IMR-90 (cell line): ENCODE measurements around the gene AFMID. TPM values are rescaled to one million over a fixed set of nuclear protein-coding genes. Genes with fewer than 3 reads are reported as not detected.

Experiments
- ATAC-seq: fragments of 200-7000 bp; cut with Tn5 transposase; 2 replicates; pipeline ENCODE4 v1.9.1; 2020; ENCODE audit warnings: low read depth, mild to moderate bottlenecking, moderate library complexity
- BruUV-seq: library from RNA; stranded (reverse); fragments of 400-500 nt; replicated peaks from 2 replicates; lab custom pipeline; 2021; lab: Mats Ljungman, UMichigan
- CTCF ChIA-PET: fragments of 300-600 bp; formaldehyde crosslinking; extraction: SDS; loops from one replicate; lab custom pipeline; 2021; ENCODE audit warnings: antibody characterized with exemption; lab: Yijun Ruan, JAX
- POLR2A ChIA-PET: fragments of 300-600 bp; sonication (Branson Sonifier 250); formaldehyde crosslinking; loops from one replicate; lab custom pipeline; 2022; ENCODE audit warnings: antibody characterized with exemption; ENCODE audit not compliant: unreplicated experiment; lab: Charles Lee
- DNase-seq: peaks from one replicate; pipeline ENCODE4 v3.0.0; 2013
- H2AFZ ChIP-seq: replicated peaks from 2 replicates; pipeline ENCODE3; 2013; ENCODE audit warnings: low read length, mild to moderate bottlenecking; ENCODE audit not compliant: poor library complexity
- H2AK5ac ChIP-seq: 2 replicates; pipeline ENCODE4 v1.6.1; 2013; ENCODE audit warnings: low read depth, low read length, inconsistent platforms
- H2AK9ac ChIP-seq: replicated peaks from 2 replicates; pipeline ENCODE3; 2013; ENCODE audit warnings: mild to moderate bottlenecking, low read depth, low read length, moderate library complexity; ENCODE audit not compliant: poor library complexity
- H2BK120ac ChIP-seq: 2 replicates; pipeline ENCODE4 v1.6.1; 2013; ENCODE audit warnings: low read depth, low read length, inconsistent platforms
- H2BK15ac ChIP-seq: 3 replicates; pipeline ENCODE4 v1.6.1; 2013; ENCODE audit warnings: low read depth, low read length, inconsistent platforms
- H2BK20ac ChIP-seq: 2 replicates; pipeline ENCODE4 v1.6.1; 2013; ENCODE audit warnings: low read depth, mild to moderate bottlenecking, inconsistent platforms, low read length, moderate library complexity
- H2BK5ac ChIP-seq: 2 replicates; pipeline ENCODE4 v1.6.1; 2013; ENCODE audit warnings: mild to moderate bottlenecking, low read depth, low read length, inconsistent platforms; ENCODE audit not compliant: poor library complexity, severe bottlenecking
- H3K14ac ChIP-seq: replicated peaks from 2 replicates; pipeline ENCODE4 v1.6.1; 2013; ENCODE audit warnings: low read depth, low read length, inconsistent platforms
- H3K18ac ChIP-seq: 2 replicates; pipeline ENCODE4 v1.6.1; 2013; ENCODE audit warnings: low read depth, low read length, control low read depth
- H3K23ac ChIP-seq: 2 replicates; pipeline ENCODE4 v1.6.1; 2013; ENCODE audit warnings: low read depth, low read length, inconsistent platforms
- H3K27ac ChIP-seq: 2 replicates; pipeline ENCODE4 v1.5.1; 2013; ENCODE audit warnings: mild to moderate bottlenecking, control low read depth, low read length; ENCODE audit not compliant: insufficient read depth
- H3K27me3 ChIP-seq: 2 replicates; pipeline ENCODE4 v1.6.1; 2013; ENCODE audit warnings: low read length; ENCODE audit not compliant: control insufficient read depth, insufficient read depth
- H3K36me3 ChIP-seq: 2 replicates; pipeline ENCODE4 v1.6.1; 2013; ENCODE audit warnings: low read length, mixed read lengths; ENCODE audit not compliant: control insufficient read depth, insufficient read depth
- H3K4ac ChIP-seq: 2 replicates; pipeline ENCODE4 v1.6.1; 2013; ENCODE audit warnings: low read depth, low read length, inconsistent platforms
- H3K4me1 ChIP-seq: 2 replicates; pipeline ENCODE4 v1.6.1; 2013; ENCODE audit warnings: low read length, mixed read lengths; ENCODE audit not compliant: control insufficient read depth, insufficient read depth
- H3K4me2 ChIP-seq: 2 replicates; pipeline ENCODE4 v1.6.1; 2013; ENCODE audit warnings: low read depth, mild to moderate bottlenecking, control low read depth, low read length, moderate library complexity
- H3K4me3 ChIP-seq: 2 replicates; pipeline ENCODE4 v1.5.1; 2013; ENCODE audit warnings: low read depth, mild to moderate bottlenecking, control low read depth, low read length, moderate library complexity; ENCODE audit not compliant: insufficient read depth
- H3K56ac ChIP-seq: 2 replicates; pipeline ENCODE4 v1.6.1; 2013; ENCODE audit warnings: low read length, inconsistent platforms; ENCODE audit not compliant: insufficient read depth; ENCODE audit errors: extremely low read depth
- H3K79me1 ChIP-seq, 2 experiments: 2 replicates each; pipeline ENCODE4 v1.6.1; 2013; ENCODE audit warnings: low read length in 2 of 2, inconsistent platforms in 1 of 2, low read depth in 1 of 2
- H3K9ac ChIP-seq: 2 replicates; pipeline ENCODE4 v1.6.1; 2013; ENCODE audit warnings: low read depth, low read length, control low read depth
- H3K9me1 ChIP-seq: 2 replicates; pipeline ENCODE4 v1.6.1; 2013; ENCODE audit warnings: low read length, inconsistent platforms; ENCODE audit not compliant: insufficient read depth
- H3K9me3 ChIP-seq: 2 replicates; pipeline ENCODE4 v1.6.1; 2013; ENCODE audit warnings: low read length; ENCODE audit not compliant: control insufficient read depth, insufficient read depth
- H4K20me1 ChIP-seq: 2 replicates; pipeline ENCODE4 v1.6.1; 2013; ENCODE audit warnings: low read length, inconsistent platforms; ENCODE audit not compliant: insufficient read depth
- H4K5ac ChIP-seq: 2 replicates; pipeline ENCODE4 v1.6.1; 2013; ENCODE audit warnings: mild to moderate bottlenecking, low read depth, low read length, control low read depth
- H4K8ac ChIP-seq, 2 experiments: 2 replicates each; pipeline ENCODE4 v1.6.1; 2013; ENCODE audit warnings: low read depth in 2 of 2, low read length in 2 of 2, control low read depth in 1 of 2, inconsistent platforms in 1 of 2
- H4K91ac ChIP-seq: 2 replicates; pipeline ENCODE4 v1.6.1; 2013; ENCODE audit warnings: low read depth, low read length, inconsistent platforms; ENCODE audit not compliant: insufficient read depth
- BHLHE40 ChIP-seq: fragments of 150-350 bp; IDR thresholded peaks from 2 replicates; pipeline ENCODE4 v1.6.1; 2016; ENCODE audit warnings: mild to moderate bottlenecking, low read depth, low read length
- CHD1 ChIP-seq: IDR thresholded peaks from 2 replicates; pipeline ENCODE4 v1.6.1; 2012; ENCODE audit warnings: low read depth, low read length, improper control_type of control experiment
- CTCF ChIP-seq: conservative IDR thresholded peaks from 2 replicates; pipeline ENCODE4 v1.5.1; 2012; ENCODE audit warnings: mild to moderate bottlenecking, low read depth, low read length, improper control_type of control experiment
- ELK1 ChIP-seq: fragments of 150-350 bp; IDR thresholded peaks from 2 replicates; pipeline ENCODE4 v1.6.1; 2016; ENCODE audit warnings: low read depth, mild to moderate bottlenecking, low read length, moderate library complexity, borderline replicate concordance
- FOS ChIP-seq: fragments of 150-350 bp; IDR thresholded peaks from 2 replicates; pipeline ENCODE4 v1.6.1; 2016; ENCODE audit warnings: low read depth, low read length
- MAFK ChIP-seq: IDR thresholded peaks from 2 replicates; pipeline ENCODE4 v1.6.1; 2012; ENCODE audit warnings: low read depth, low read length, improper control_type of control experiment
- MAZ ChIP-seq: IDR thresholded peaks from 2 replicates; pipeline ENCODE4 v1.6.1; 2012; ENCODE audit warnings: low read depth, mild to moderate bottlenecking, low read length, improper control_type of control experiment, moderate library complexity, borderline replicate concordance
- MXI1 ChIP-seq: IDR thresholded peaks from 2 replicates; pipeline ENCODE4 v1.6.1; 2012; ENCODE audit warnings: low read depth, mild to moderate bottlenecking, low read length, moderate library complexity, borderline replicate concordance
- POLR2A ChIP-seq: IDR thresholded peaks from 2 replicates; pipeline ENCODE4 v1.6.1; 2012; ENCODE audit warnings: mild to moderate bottlenecking, low read depth, low read length
- RAD21 ChIP-seq: IDR thresholded peaks from 2 replicates; pipeline ENCODE4 v1.6.1; 2012; ENCODE audit warnings: low read length, improper control_type of control experiment
- RCOR1 ChIP-seq: IDR thresholded peaks from 2 replicates; pipeline ENCODE4 v1.6.1; 2012; ENCODE audit warnings: mild to moderate bottlenecking, low read length, improper control_type of control experiment; ENCODE audit not compliant: insufficient replicate concordance
- RFX5 ChIP-seq: IDR thresholded peaks from 2 replicates; pipeline ENCODE4 v1.8.0; 2012; ENCODE audit warnings: low read depth, mild to moderate bottlenecking, low read length, moderate library complexity
- SMC3 ChIP-seq: fragments of 150-350 bp; IDR thresholded peaks from 2 replicates; pipeline ENCODE4 v1.6.1; 2016; ENCODE audit warnings: low read depth, mild to moderate bottlenecking, antibody characterized with exemption, low read length, moderate library complexity
- USF2 ChIP-seq: fragments of 150-350 bp; IDR thresholded peaks from 2 replicates; pipeline ENCODE4 v1.6.1; 2017; ENCODE audit warnings: mild to moderate bottlenecking, antibody characterized with exemption, low read length, low read depth
- WGBS, 2 experiments: methylation state at CpG; one replicate each; pipeline versions ENCODE4 v1.1.5 to v1.1.7; 2013; ENCODE audit warnings: missing lambda C conversion rate in 2 of 2; ENCODE audit not compliant: insufficient read length in 1 of 2; ENCODE audit errors: extremely low coverage in 2 of 2; 5-methylcytosine and 5-hydroxymethylcytosine counted together
- dilution Hi-C: fragments of 300-500 bp; cut with HindIII; formaldehyde crosslinking; loops from one replicate; pipeline ENCODE4 v1.14.3; 2018; ENCODE audit warnings: low sequenced_read_pairs; ENCODE audit not compliant: unreplicated experiment
- in situ Hi-C: fragments of 300-500 bp; cut with MboI; formaldehyde crosslinking; loops from 3 replicates; pipeline ENCODE4 v1.14.3; 2019; ENCODE audit warnings: low sequenced_read_pairs, inconsistent platforms, mixed read lengths
- intact Hi-C: fragments of 100-400 bp; cut with micrococcal nuclease; formaldehyde crosslinking; loops from 2 replicates; pipeline ENCODE4 v1.10.0; 2022
- polyA plus RNA-seq, 3 experiments: library from polyadenylated mRNA; depleted of rRNA; stranded (reverse); fragments of >200 nt; gene quantifications; 2 replicates each; pipeline ENCODE4 v1.2.3, GENCODE V29; 2012; ENCODE audit warnings: low replicate concordance in 1 of 3
- total RNA-seq: library from RNA; depleted of rRNA; stranded (reverse); fragments of >200 nt; gene quantifications from 2 replicates; pipeline ENCODE4 v1.2.3, GENCODE V29; 2012

AFMID gene
- total and polyA plus RNA-seq, 2 of the 4 experiments (the other 2 are of a cell fraction), result 41.0 to 65.1 TPM

GRCh38 chr17:78228176-78228575 is 41.0 kb downstream of the AFMID start:
- H2BK120ac ChIP-seq, result no peak overlapping the region

More at GRCh38 chr17:78228176-78228575, 41.0 kb downstream of the AFMID start:
- no peak overlapping the region for H4K5ac ChIP-seq
- no peak overlapping the region for H3K56ac ChIP-seq
- no peaks in the 10 kb centered on the region for H3K79me1 ChIP-seq
- CTCF ChIA-PET, result interaction anchor here (0.7 kb wide), 1 partner anchor 22 kb away, joined by 3 read pairs; no protein-coding TSS in a partner anchor
- whole genome bisulfite sequencing, 2 experiments, result no CpG with 5 or more reads among the region's 4 CpGs
- H3K4me3 ChIP-seq, result no peak overlapping the region
- H3K23ac ChIP-seq, result no peak overlapping the region; the same call in 1 of the 2 replicates
- BruUV-seq, result no TSS peak
- no peak for ATAC-seq
- no peaks in the 10 kb centered on the region for H3K4me1 ChIP-seq
- no peak overlapping the region for H2AK5ac ChIP-seq
- H4K20me1 ChIP-seq, result no peaks in the 10 kb centered on the region; the same call in 1 of the 2 replicates
- no peak overlapping the region for H3K27ac ChIP-seq
- H3K18ac ChIP-seq, result no peak overlapping the region
- H3K14ac ChIP-seq, result no peak overlapping the region
- no peak overlapping the region for H4K8ac ChIP-seq
- peaks cover 32% of the 10 kb centered on the region for H3K27me3 ChIP-seq
- TF ChIP-seq RAD21, result no peak
- TF ChIP-seq CHD1, result no peak
- no peak for TF ChIP-seq CTCF
- no peak for TF ChIP-seq BHLHE40
- no peak for TF ChIP-seq MXI1
- no peak for TF ChIP-seq MAZ
- TF ChIP-seq USF2, result no peak
- no peak for TF ChIP-seq RCOR1
- TF ChIP-seq SMC3, result no peak
- TF ChIP-seq MAFK, result no peak
- no peak for TF ChIP-seq POLR2A
- TF ChIP-seq RFX5, result no peak
- TF ChIP-seq ELK1, result no peak
- TF ChIP-seq FOS, result no peak
- DNase-seq, result no peak
- intact Hi-C loops, result no loop called here
- no peak overlapping the region for H2BK20ac ChIP-seq
- no peak overlapping the region for H3K9ac ChIP-seq
- H3K4ac ChIP-seq, result no peak overlapping the region
- H2BK15ac ChIP-seq, result no peak overlapping the region
- no peak overlapping the region for H2AK9ac ChIP-seq
- in situ Hi-C loops, result no loop called here
- POLR2A ChIA-PET, result no interaction called here
- no peak overlapping the region for H2AFZ ChIP-seq
- H3K36me3 ChIP-seq, result no peaks in the 10 kb centered on the region
- H3K9me3 ChIP-seq, result no peaks in the 10 kb centered on the region
- H2BK5ac ChIP-seq, result no peak overlapping the region
- no peaks in the 10 kb centered on the region for H3K9me1 ChIP-seq
- H4K91ac ChIP-seq, result no peak overlapping the region
- dilution Hi-C loops, result no loop called here
- H3K4me2 ChIP-seq, result no peak overlapping the region
